Mononuclear cell (primary cell): ENCODE measurements around the gene BCAS3. TPM values are rescaled to one million over a fixed set of nuclear protein-coding genes. Genes with fewer than 3 reads are reported as not detected.

Experiments used
- H3K27me3 ChIP-seq: 2 replicates; pipeline ENCODE4 v1.6.0; 2011; ENCODE audit warnings: low read length, control low read depth; ENCODE audit not compliant: insufficient read depth
- H3K4me1 ChIP-seq: 2 replicates; pipeline ENCODE4 v1.5.1; 2011; ENCODE audit warnings: mild to moderate bottlenecking, low read length, control low read depth; ENCODE audit not compliant: insufficient read depth
- H3K4me3 ChIP-seq: 2 replicates; pipeline ENCODE4 v1.5.1; 2011; ENCODE audit warnings: mild to moderate bottlenecking, low read length, moderate library complexity
- H3K9me3 ChIP-seq: 2 replicates; pipeline ENCODE4 v1.5.1; 2011; ENCODE audit warnings: low read depth, mild to moderate bottlenecking, control low read depth, low read length
- total RNA-seq: library from RNA; depleted of rRNA; stranded (reverse); fragments of >200 nt; gene quantifications from one replicate; pipeline ENCODE4 v1.2.3, GENCODE V29; 2012

The BCAS3 gene
- total RNA-seq, 1 donor, result 23.9 TPM

GRCh38 chr17:61406971-61407911, 729.6 kb downstream of the BCAS3 start:
- Histone ChIP-seq H3K4me3 (no peak overlapping the region), H3K9me3 (no peaks in the 10 kb centered on the region), H3K4me1 (peaks cover 71% of the 10 kb centered on the region), H3K27me3 (peaks cover 90% of the 10 kb centered on the region)

- Histone ChIP-seq H3K9me3 (no peaks in the 10 kb centered on the region), H3K4me3 (no peak overlapping the region), H3K27me3 (peaks cover 90% of the 10 kb centered on the region), H3K4me1 (peaks cover 68% of the 10 kb centered on the region)
Measured at GRCh38 chr17:61408151-61409041, 730.7 kb downstream of the BCAS3 start.

GRCh38 chr17:61409301-61410112, 731.9 kb downstream of the BCAS3 start:
- Histone ChIP-seq H3K9me3 (no peaks in the 10 kb centered on the region), H3K27me3 (peaks cover 83% of the 10 kb centered on the region), H3K4me1 (peaks cover 57% of the 10 kb centered on the region), H3K4me3 (no peak overlapping the region)

GRCh38 chr17:61410141-61411010, 732.7 kb downstream of the BCAS3 start:
- Histone ChIP-seq H3K27me3 (peaks cover 74% of the 10 kb centered on the region), H3K4me3 (no peak overlapping the region), H3K4me1 (peaks cover 48% of the 10 kb centered on the region), H3K9me3 (no peaks in the 10 kb centered on the region)

- H3K4me3 ChIP-seq, result no peak overlapping the region
- no peaks in the 10 kb centered on the region for H3K9me3 ChIP-seq
- H3K27me3 ChIP-seq, result peaks cover 69% of the 10 kb centered on the region
- H3K4me1 ChIP-seq, result peaks cover 45% of the 10 kb centered on the region
Measured at GRCh38 chr17:61411011-61411260, 733.3 kb downstream of the BCAS3 start.

GRCh38 chr17:61411261-61412142, 733.9 kb downstream of the BCAS3 start:
- Histone ChIP-seq H3K4me1 (peaks cover 46% of the 10 kb centered on the region), H3K9me3 (no peaks in the 10 kb centered on the region), H3K4me3 (peak overlapping the region; percentile 40), H3K27me3 (peaks cover 63% of the 10 kb centered on the region)

GRCh38 chr17:61412143-61412859, 734.6 kb downstream of the BCAS3 start:
- H3K4me3 ChIP-seq, result peak overlapping the region; percentile 40
- H3K4me1 ChIP-seq, result peaks cover 48% of the 10 kb centered on the region
- peaks cover 61% of the 10 kb centered on the region for H3K27me3 ChIP-seq

GRCh38 chr17:61412860-61413660, 735.4 kb downstream of the BCAS3 start:
- Histone ChIP-seq H3K9me3 (no peaks in the 10 kb centered on the region), H3K4me1 (peaks cover 47% of the 10 kb centered on the region), H3K27me3 (peaks cover 55% of the 10 kb centered on the region), H3K4me3 (peak overlapping the region; percentile 40)

More at GRCh38 chr17:61412143-61412859, 734.6 kb downstream of the BCAS3 start:
- H3K9me3 ChIP-seq, result no peaks in the 10 kb centered on the region

- H3K4me1 ChIP-seq, result peaks cover 41% of the 10 kb centered on the region
- peaks cover 49% of the 10 kb centered on the region for H3K27me3 ChIP-seq
- no peak overlapping the region for H3K4me3 ChIP-seq
- H3K9me3 ChIP-seq, result no peaks in the 10 kb centered on the region
Measured at GRCh38 chr17:61413661-61414126, 736.0 kb downstream of the BCAS3 start.

GRCh38 chr17:61414141-61414935, 736.7 kb downstream of the BCAS3 start:
- H3K4me3 ChIP-seq, result no peak overlapping the region
- H3K9me3 ChIP-seq, result no peaks in the 10 kb centered on the region
- H3K4me1 ChIP-seq, result peaks cover 37% of the 10 kb centered on the region
- peaks cover 44% of the 10 kb centered on the region for H3K27me3 ChIP-seq

GRCh38 chr17:61414936-61415251, 737.2 kb downstream of the BCAS3 start:
- H3K27me3 ChIP-seq, result peaks cover 41% of the 10 kb centered on the region
- H3K4me3 ChIP-seq, result no peak overlapping the region
- H3K9me3 ChIP-seq, result no peaks in the 10 kb centered on the region
- peaks cover 34% of the 10 kb centered on the region for H3K4me1 ChIP-seq
